ENCODE results near the gene SYT7. TPM values are rescaled to one million over a fixed set of nuclear protein-coding genes. Genes with fewer than 3 reads are reported as not detected.

Gene SYT7
- total and polyA plus RNA-seq, 9 donors: 0.93 to 2.8 (median 2.3) TPM

GRCh38 chr11:61585115-61585514 lies 4.2 kb upstream of the SYT7 start:
- WGBS (ENCODE audit: insufficient coverage): 43% methylated on average over 2 of the region's 3 CpGs
- Histone ChIP-seq H3K4me3 (ENCODE audit: low read length) (no peak overlapping the region), H3K36me3 (ENCODE audit: control insufficient read depth, insufficient read depth, low read length) (no peaks in the 10 kb centered on the region), H3K27ac (ENCODE audit: low read length) (no peak overlapping the region), H3K27me3 (ENCODE audit: control insufficient read depth, insufficient read depth, low read length) (peaks cover 48% of the 10 kb centered on the region), H3K9me3 (replicated peaks; ENCODE audit: control insufficient read depth, low read depth, low read length) (no peaks in the 10 kb centered on the region), H3K4me1 (ENCODE audit: control insufficient read depth, insufficient read depth, low read length) (peaks cover 34% of the 10 kb centered on the region)
- no peak for DNase-seq

- no peak for DNase-seq
- Histone ChIP-seq H3K27me3 (ENCODE audit: control insufficient read depth, insufficient read depth, low read length) (peaks cover 51% of the 10 kb centered on the region), H3K4me3 (ENCODE audit: low read length) (no peak overlapping the region), H3K36me3 (ENCODE audit: control insufficient read depth, insufficient read depth, low read length) (no peaks in the 10 kb centered on the region), H3K9me3 (replicated peaks; ENCODE audit: control insufficient read depth, low read depth, low read length) (no peaks in the 10 kb centered on the region), H3K27ac (ENCODE audit: low read length) (no peak overlapping the region), H3K4me1 (ENCODE audit: control insufficient read depth, insufficient read depth, low read length) (peaks cover 15% of the 10 kb centered on the region)
- 0% methylated on average over 1 of the region's 2 CpGs for WGBS (ENCODE audit: insufficient coverage)
Observed at GRCh38 chr11:61581931-61582330, 1.1 kb upstream of the SYT7 start.

GRCh38 chr11:61580271-61580888 lies 496 bp downstream of the SYT7 start:
- Histone ChIP-seq H3K27me3 (ENCODE audit: control insufficient read depth, insufficient read depth, low read length) (peaks cover 50% of the 10 kb centered on the region), H3K9me3 (replicated peaks; ENCODE audit: control insufficient read depth, low read depth, low read length) (no peaks in the 10 kb centered on the region), H3K4me3 (ENCODE audit: low read length) (peak overlapping the region; percentile 19), H3K4me1 (ENCODE audit: control insufficient read depth, insufficient read depth, low read length) (peaks cover 13% of the 10 kb centered on the region), H3K36me3 (ENCODE audit: control insufficient read depth, insufficient read depth, low read length) (no peaks in the 10 kb centered on the region), H3K27ac (ENCODE audit: low read length) (no peak overlapping the region)
- 1% methylated on average over 60 of the region's 60 CpGs for WGBS (ENCODE audit: insufficient coverage)
- DNase-seq: no peak

GRCh38 chr11:61579676-61580270 lies 1.1 kb downstream of the SYT7 start:
- DNase-seq: no peak
- Histone ChIP-seq H3K36me3 (ENCODE audit: control insufficient read depth, insufficient read depth, low read length) (no peaks in the 10 kb centered on the region), H3K4me3 (ENCODE audit: low read length) (no peak overlapping the region), H3K27me3 (ENCODE audit: control insufficient read depth, insufficient read depth, low read length) (peaks cover 54% of the 10 kb centered on the region), H3K27ac (ENCODE audit: low read length) (no peak overlapping the region), H3K4me1 (ENCODE audit: control insufficient read depth, insufficient read depth, low read length) (peaks cover 16% of the 10 kb centered on the region), H3K9me3 (replicated peaks; ENCODE audit: control insufficient read depth, low read depth, low read length) (no peaks in the 10 kb centered on the region)
- 12% methylated on average over 8 of the region's 14 CpGs for WGBS (ENCODE audit: insufficient coverage)

GRCh38 chr11:61578819-61579675 lies 1.8 kb downstream of the SYT7 start:
- H3K27ac ChIP-seq (ENCODE audit: low read length): no peak overlapping the region
- 39% methylated on average over 7 of the region's 15 CpGs for WGBS (ENCODE audit: insufficient coverage)
- H3K9me3 ChIP-seq (replicated peaks; ENCODE audit: control insufficient read depth, low read depth, low read length): no peaks in the 10 kb centered on the region
- H3K4me3 ChIP-seq (ENCODE audit: low read length): no peak overlapping the region
- no peak for DNase-seq
- H3K4me1 ChIP-seq (ENCODE audit: control insufficient read depth, insufficient read depth, low read length): peaks cover 20% of the 10 kb centered on the region
- no peaks in the 10 kb centered on the region for H3K36me3 ChIP-seq (ENCODE audit: control insufficient read depth, insufficient read depth, low read length)
- H3K27me3 ChIP-seq (ENCODE audit: control insufficient read depth, insufficient read depth, low read length): peaks cover 56% of the 10 kb centered on the region

- Histone ChIP-seq H3K27ac (ENCODE audit: low read length) (no peak overlapping the region), H3K36me3 (ENCODE audit: control insufficient read depth, insufficient read depth, low read length) (no peaks in the 10 kb centered on the region), H3K4me3 (ENCODE audit: low read length) (no peak overlapping the region), H3K27me3 (ENCODE audit: control insufficient read depth, insufficient read depth, low read length) (peaks cover 47% of the 10 kb centered on the region), H3K9me3 (replicated peaks; ENCODE audit: control insufficient read depth, low read depth, low read length) (no peaks in the 10 kb centered on the region), H3K4me1 (ENCODE audit: control insufficient read depth, insufficient read depth, low read length) (peaks cover 20% of the 10 kb centered on the region)
- 19% methylated on average over 3 of the region's 7 CpGs for WGBS (ENCODE audit: insufficient coverage)
- no peak for DNase-seq
Observed at GRCh38 chr11:61577383-61578118, 3.3 kb downstream of the SYT7 start.

- 61% methylated on average over 15 of the region's 20 CpGs for WGBS (ENCODE audit: insufficient coverage)
- no peaks in the 10 kb centered on the region for H3K9me3 ChIP-seq (replicated peaks; ENCODE audit: control insufficient read depth, low read depth, low read length)
- H3K27ac ChIP-seq (ENCODE audit: low read length): no peak overlapping the region
- DNase-seq: no peak
- peaks cover 42% of the 10 kb centered on the region for H3K27me3 ChIP-seq (ENCODE audit: control insufficient read depth, insufficient read depth, low read length)
- H3K36me3 ChIP-seq (ENCODE audit: control insufficient read depth, insufficient read depth, low read length): no peaks in the 10 kb centered on the region
- no peak overlapping the region for H3K4me3 ChIP-seq (ENCODE audit: low read length)
- peaks cover 15% of the 10 kb centered on the region for H3K4me1 ChIP-seq (ENCODE audit: control insufficient read depth, insufficient read depth, low read length)
Observed at GRCh38 chr11:61575886-61576861, 4.7 kb downstream of the SYT7 start.

GRCh38 chr11:61574611-61575010 lies 6.3 kb downstream of the SYT7 start:
- DNase-seq: no peak
- Histone ChIP-seq H3K9me3 (replicated peaks; ENCODE audit: control insufficient read depth, low read depth, low read length) (no peaks in the 10 kb centered on the region), H3K36me3 (ENCODE audit: control insufficient read depth, insufficient read depth, low read length) (no peaks in the 10 kb centered on the region), H3K4me3 (ENCODE audit: low read length) (no peak overlapping the region), H3K4me1 (ENCODE audit: control insufficient read depth, insufficient read depth, low read length) (peaks cover 14% of the 10 kb centered on the region), H3K27me3 (ENCODE audit: control insufficient read depth, insufficient read depth, low read length) (peaks cover 41% of the 10 kb centered on the region), H3K27ac (ENCODE audit: low read length) (no peak overlapping the region)
- 62% methylated on average over 11 of the region's 14 CpGs for WGBS (ENCODE audit: insufficient coverage)

- no peaks in the 10 kb centered on the region for H3K36me3 ChIP-seq (ENCODE audit: control insufficient read depth, insufficient read depth, low read length)
- no peak for DNase-seq
- H3K4me1 ChIP-seq (ENCODE audit: control insufficient read depth, insufficient read depth, low read length): peaks cover 14% of the 10 kb centered on the region
- 52% methylated on average over 3 of the region's 5 CpGs for WGBS (ENCODE audit: insufficient coverage)
- no peak overlapping the region for H3K27ac ChIP-seq (ENCODE audit: low read length)
- no peak overlapping the region for H3K4me3 ChIP-seq (ENCODE audit: low read length)
- H3K27me3 ChIP-seq (ENCODE audit: control insufficient read depth, insufficient read depth, low read length): peaks cover 42% of the 10 kb centered on the region
- H3K9me3 ChIP-seq (replicated peaks; ENCODE audit: control insufficient read depth, low read depth, low read length): no peaks in the 10 kb centered on the region
Observed at GRCh38 chr11:61572913-61573312, 8.0 kb downstream of the SYT7 start.
